WTC11 (cell line): ENCODE data around the gene CCDC50.

Experiments used
- CREM ChIP-seq: sonication (generic); formaldehyde crosslinking; IDR thresholded peaks from 2 replicates; pipeline ENCODE4 v1.8.1; 2022; ENCODE audit warnings: mild to moderate bottlenecking, missing genetic modification reagents, moderate library complexity
- CTCF ChIP-seq: fragments of 200-600 bp; IDR thresholded peaks from 2 replicates; pipeline ENCODE4 v1.8.0; 2022; ENCODE audit warnings: antibody characterized with exemption
- E2F1 ChIP-seq: sonication (generic); formaldehyde crosslinking; IDR thresholded peaks from 2 replicates; pipeline ENCODE4 v1.8.0; 2022; ENCODE audit warnings: mild to moderate bottlenecking, missing genetic modification reagents
- IRF1 ChIP-seq: sonication (generic); formaldehyde crosslinking; IDR thresholded peaks from 2 replicates; pipeline ENCODE4 v1.8.0; 2023; ENCODE audit warnings: missing genetic modification reagents
- MAX ChIP-seq: sonication (generic); formaldehyde crosslinking; IDR thresholded peaks from 2 replicates; pipeline ENCODE4 v1.8.0; 2022; ENCODE audit warnings: mild to moderate bottlenecking, missing genetic modification reagents
- PRDM15 ChIP-seq: sonication (generic); formaldehyde crosslinking; IDR thresholded peaks from 2 replicates; pipeline ENCODE4 v1.8.0; 2022; ENCODE audit warnings: missing genetic modification reagents
- PREB ChIP-seq: sonication (generic); formaldehyde crosslinking; IDR thresholded peaks from 2 replicates; pipeline ENCODE4 v1.8.1; 2022; ENCODE audit warnings: mild to moderate bottlenecking, missing genetic modification reagents, moderate library complexity, borderline replicate concordance
- SP1 ChIP-seq: sonication (generic); formaldehyde crosslinking; conservative IDR thresholded peaks from 2 replicates; pipeline ENCODE4 v1.8.1; 2022; ENCODE audit warnings: missing genetic modification reagents

- no peak for TF ChIP-seq SP1 (CRISPR knock-in tag)
- TF ChIP-seq PREB (CRISPR knock-in tag): no peak
- no peak for TF ChIP-seq CTCF
- TF ChIP-seq CREM: no peak
- TF ChIP-seq MAX (CRISPR knock-in tag): no peak
- TF ChIP-seq PRDM15 (CRISPR knock-in tag): no peak
- TF ChIP-seq IRF1 (CRISPR knock-in tag): no peak
- no peak for TF ChIP-seq E2F1 (CRISPR knock-in tag)
These were observed 91.6 kb downstream of the CCDC50 start for GRCh38 chr3:191420771-191421170.
